Activated T-helper 1 cell treated with anti-CD3 and anti-CD28 coated beads, Interleukin-12 subunit alpha, Interleukin-12 subunit beta, Interleukin-2, Interleukin-4 antibody, amounts not matched to agents 30 ng/mL and 10 ng/mL and 1 ng/mL, durations not matched to agents 14 hours and 24 hours and 36 hours (primary cell): Measurements from ENCODE around the gene PAPLN. TPM values are rescaled to one million over a fixed set of nuclear protein-coding genes. Genes with fewer than 3 reads are reported as not detected.

Experiments used
- DNase-seq: peaks from one replicate; pipeline ENCODE4 v3.0.0; 2021; ENCODE audit warnings: low spot score
- H3K27ac Mint-ChIP-seq: one replicate; pipeline ENCODE4 v1.8.0; 2021; ENCODE audit warnings: mild to moderate bottlenecking, mixed read lengths
- H3K27me3 Mint-ChIP-seq: one replicate; pipeline ENCODE4 v1.8.0; 2022; ENCODE audit warnings: mild to moderate bottlenecking, moderate library complexity, mixed read lengths; ENCODE audit not compliant: insufficient read depth
- H3K36me3 Mint-ChIP-seq: one replicate; pipeline ENCODE4 v1.8.0; 2021; ENCODE audit warnings: low read depth, mixed read lengths
- H3K4me1 Mint-ChIP-seq: one replicate; pipeline ENCODE4 v1.8.0; 2021; ENCODE audit warnings: low read depth, mixed read lengths
- H3K4me3 Mint-ChIP-seq: one replicate; pipeline ENCODE4 v1.8.0; 2021; ENCODE audit warnings: mild to moderate bottlenecking, moderate library complexity, mixed read lengths
- H3K9me3 Mint-ChIP-seq: one replicate; pipeline ENCODE4 v1.8.0; 2021; ENCODE audit warnings: mixed read lengths
- intact Hi-C: fragments of 100-400 bp; cut with micrococcal nuclease; formaldehyde crosslinking; loops from one replicate; pipeline ENCODE4 v1.15.1; 2024
- total RNA-seq: library from RNA; stranded (reverse); gene quantifications from 2 replicates; pipeline ENCODE4 v1.2.3, GENCODE V29; 2022

Gene PAPLN
- total RNA-seq, 1 donor from 2014 or later: 0.96 TPM

DNA sequence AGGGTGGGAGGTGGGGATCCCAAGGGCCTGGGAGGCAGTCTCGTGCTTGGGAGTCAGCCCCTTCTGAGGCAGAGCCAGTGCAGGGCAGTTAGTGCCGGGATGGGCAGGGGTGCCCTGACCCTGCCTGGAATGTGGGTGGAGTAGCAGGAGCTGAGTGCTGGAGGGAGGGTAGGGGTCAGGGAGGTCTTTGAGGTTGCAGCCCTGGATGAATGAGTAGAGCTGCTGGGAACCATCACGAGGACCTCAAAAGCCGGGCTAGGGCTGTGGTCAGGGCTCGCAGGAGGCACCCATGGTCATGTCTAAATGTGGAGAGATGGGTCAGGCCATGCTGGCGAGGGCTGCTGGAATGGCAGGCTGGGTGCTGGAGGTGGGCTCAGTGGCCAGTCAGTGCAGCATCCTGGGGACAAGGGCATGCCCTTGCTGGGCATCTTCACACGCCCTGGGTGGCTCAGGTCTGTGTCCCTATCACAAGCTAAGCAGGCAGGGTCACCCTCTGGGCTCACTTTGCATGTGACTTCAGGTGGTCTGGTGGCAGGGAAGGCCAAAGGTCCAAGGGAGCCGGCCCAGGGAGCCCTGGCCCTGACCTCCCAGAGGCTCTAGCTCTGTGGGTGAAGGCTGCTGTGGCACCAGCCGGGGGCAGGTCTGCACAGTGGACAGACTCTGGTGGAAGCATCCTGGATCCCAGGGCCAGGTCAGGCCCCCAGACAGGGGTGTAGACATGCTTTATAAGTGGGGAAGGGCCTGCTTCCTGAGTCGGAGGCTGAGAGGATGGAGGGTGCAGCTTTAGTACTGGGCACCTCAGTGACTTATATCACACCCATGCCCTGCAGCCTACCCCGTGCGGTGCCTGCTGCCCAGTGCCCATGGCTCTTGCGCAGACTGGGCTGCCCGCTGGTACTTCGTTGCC lies 24.5 kb downstream of the PAPLN start:
- no peak for DNase-seq
- no peaks in the 10 kb centered on the region for H3K4me1 Mint-ChIP-seq
- H3K9me3 Mint-ChIP-seq: no peaks in the 10 kb centered on the region

DNA sequence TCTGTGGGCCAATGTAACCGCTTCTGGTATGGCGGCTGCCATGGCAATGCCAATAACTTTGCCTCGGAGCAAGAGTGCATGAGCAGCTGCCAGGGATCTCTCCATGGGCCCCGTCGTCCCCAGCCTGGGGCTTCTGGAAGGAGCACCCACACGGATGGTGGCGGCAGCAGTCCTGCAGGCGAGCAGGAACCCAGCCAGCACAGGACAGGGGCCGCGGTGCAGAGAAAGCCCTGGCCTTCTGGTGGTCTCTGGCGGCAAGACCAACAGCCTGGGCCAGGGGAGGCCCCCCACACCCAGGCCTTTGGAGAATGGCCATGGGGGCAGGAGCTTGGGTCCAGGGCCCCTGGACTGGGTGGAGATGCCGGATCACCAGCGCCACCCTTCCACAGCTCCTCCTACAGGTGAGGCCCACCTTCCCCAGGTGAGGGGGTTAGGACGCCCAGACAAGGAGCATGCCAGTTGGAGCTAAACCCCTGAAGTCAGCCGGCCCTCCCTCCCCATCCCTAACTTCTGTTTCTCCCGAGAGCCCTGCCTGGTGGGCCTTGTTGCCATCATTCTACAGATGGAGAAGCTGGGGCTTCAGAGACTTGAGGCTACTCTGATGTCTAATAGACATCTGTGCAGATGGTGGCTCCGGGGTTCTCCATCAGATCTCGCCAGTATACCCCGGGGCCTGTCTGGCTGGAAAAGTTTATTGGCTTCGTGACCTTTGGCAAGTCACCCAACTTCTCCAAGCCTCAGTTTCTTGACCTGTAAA lies 25.3 kb downstream of the PAPLN start:
- H3K27me3 Mint-ChIP-seq: peaks cover 1% of the 10 kb centered on the region
- H3K27ac Mint-ChIP-seq: no peak overlapping the region
- no peaks in the 10 kb centered on the region for H3K9me3 Mint-ChIP-seq
- intact Hi-C loops: no loop called here
- no peaks in the 10 kb centered on the region for H3K4me1 Mint-ChIP-seq
- no peaks in the 10 kb centered on the region for H3K36me3 Mint-ChIP-seq
- H3K4me3 Mint-ChIP-seq: no peak overlapping the region
- DNase-seq: no peak

More for the DNA sequence above, 24.5 kb downstream of the PAPLN start:
- peaks cover 1% of the 10 kb centered on the region for H3K27me3 Mint-ChIP-seq
- no peaks in the 10 kb centered on the region for H3K36me3 Mint-ChIP-seq
- H3K27ac Mint-ChIP-seq: no peak overlapping the region
- no peak overlapping the region for H3K4me3 Mint-ChIP-seq
- intact Hi-C loops: no loop called here

DNA sequence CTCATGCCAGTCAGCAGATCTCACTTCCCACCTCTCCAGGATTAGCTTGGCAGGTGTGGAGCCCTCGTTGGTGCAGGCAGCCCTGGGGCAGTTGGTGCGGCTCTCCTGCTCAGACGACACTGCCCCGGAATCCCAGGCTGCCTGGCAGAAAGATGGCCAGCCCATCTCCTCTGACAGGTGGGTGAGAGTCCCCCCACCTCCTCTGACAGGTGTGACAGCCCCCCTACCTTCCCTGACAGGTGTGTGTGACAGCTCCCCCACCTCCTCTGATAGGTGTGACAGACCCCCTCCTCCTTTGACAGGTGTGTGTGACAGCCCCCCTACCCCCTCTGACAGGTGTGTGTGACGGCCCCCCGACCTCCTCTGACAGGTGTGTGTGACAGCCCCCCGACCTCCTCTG lies 26.3 kb downstream of the PAPLN start:
- intact Hi-C loops: no loop called here
- H3K4me1 Mint-ChIP-seq: no peaks in the 10 kb centered on the region
- H3K27me3 Mint-ChIP-seq: peaks cover 1% of the 10 kb centered on the region
- H3K36me3 Mint-ChIP-seq: no peaks in the 10 kb centered on the region
- H3K4me3 Mint-ChIP-seq: no peak overlapping the region
- H3K27ac Mint-ChIP-seq: no peak overlapping the region
- DNase-seq: no peak
- H3K9me3 Mint-ChIP-seq: no peaks in the 10 kb centered on the region

DNA sequence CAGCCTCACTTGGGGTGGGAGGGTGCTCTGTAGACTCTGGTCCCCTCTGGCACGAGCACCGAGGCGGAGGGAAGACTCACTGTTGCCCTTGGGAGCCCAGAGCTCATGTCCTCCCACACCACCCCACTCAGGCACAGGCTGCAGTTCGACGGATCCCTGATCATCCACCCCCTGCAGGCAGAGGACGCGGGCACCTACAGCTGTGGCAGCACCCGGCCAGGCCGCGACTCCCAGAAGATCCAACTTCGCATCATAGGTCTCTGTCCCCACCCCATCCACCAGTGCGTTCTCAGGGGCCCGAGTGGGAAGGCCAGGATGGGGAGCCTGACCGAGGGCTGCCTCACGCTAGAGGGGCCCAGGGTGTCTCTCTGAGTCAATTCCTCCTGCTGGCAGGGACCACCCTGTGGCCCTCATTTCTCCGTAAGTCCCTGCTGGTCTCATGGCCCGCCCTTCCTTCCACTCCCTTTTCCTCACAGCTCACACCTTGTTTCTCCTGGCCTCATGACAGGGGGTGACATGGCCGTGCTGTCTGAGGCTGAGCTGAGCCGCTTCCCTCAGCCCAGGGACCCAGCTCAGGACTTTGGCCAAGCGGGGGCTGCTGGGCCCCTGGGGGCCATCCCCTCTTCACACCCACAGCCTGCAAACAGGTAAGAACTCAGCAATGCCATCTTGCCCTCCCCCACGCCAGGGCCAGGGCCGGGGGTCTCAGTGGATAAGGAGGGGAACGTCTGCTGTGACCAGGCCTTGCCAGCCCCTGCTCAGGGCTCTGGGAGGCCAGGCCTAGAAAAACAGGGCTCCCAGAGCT lies 27.0 kb downstream of the PAPLN start:
- Mint-ChIP-seq H3K9me3 (no peaks in the 10 kb centered on the region), H3K27me3 (peaks cover 1% of the 10 kb centered on the region)
- DNase-seq: no peak

DNA sequence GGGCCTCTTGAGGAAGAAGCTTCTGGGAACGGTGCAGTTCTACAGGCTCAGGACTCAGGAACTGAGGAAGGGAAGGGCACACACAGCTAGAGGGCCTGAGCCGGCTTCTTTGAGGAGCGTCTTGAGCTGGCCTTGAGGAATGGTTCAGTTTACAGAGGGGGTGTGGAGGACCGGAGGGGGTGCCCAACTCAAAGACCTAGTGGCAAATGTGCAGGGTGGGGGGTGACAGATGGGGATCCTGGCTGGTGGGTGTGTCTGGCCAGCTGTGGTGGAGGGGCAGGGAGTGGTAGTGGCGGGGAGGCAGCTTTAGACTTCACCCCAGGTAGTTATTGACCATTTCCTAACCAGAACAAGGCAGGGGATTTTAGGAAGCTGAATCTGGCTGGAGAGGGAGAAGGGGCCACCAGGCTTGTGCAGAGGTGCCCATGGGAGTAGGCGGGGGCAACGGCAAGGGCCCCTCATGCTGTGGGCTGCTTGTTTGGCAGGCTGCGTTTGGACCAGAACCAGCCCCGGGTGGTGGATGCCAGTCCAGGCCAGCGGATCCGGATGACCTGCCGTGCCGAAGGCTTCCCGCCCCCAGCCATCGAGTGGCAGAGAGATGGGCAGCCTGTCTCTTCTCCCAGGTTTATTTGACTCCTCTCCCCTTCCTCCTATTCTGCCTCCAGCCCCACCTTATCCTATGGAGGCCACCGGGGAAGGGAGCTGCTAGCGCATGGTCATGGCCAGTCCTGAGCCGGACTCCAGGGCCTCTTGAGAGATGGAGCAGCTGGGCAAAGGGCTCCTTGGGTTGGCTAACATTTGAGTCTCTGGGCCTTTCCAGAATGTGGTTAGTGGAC lies 27.8 kb downstream of the PAPLN start:
- intact Hi-C loops: no loop called here
- Mint-ChIP-seq H3K4me1 (peaks cover under 1% of the 10 kb centered on the region), H3K27ac (no peak overlapping the region), H3K36me3 (no peaks in the 10 kb centered on the region), H3K9me3 (no peaks in the 10 kb centered on the region), H3K27me3 (peaks cover 1% of the 10 kb centered on the region), H3K4me3 (no peak overlapping the region)
- no peak for DNase-seq

More for the DNA sequence above, 27.0 kb downstream of the PAPLN start:
- Mint-ChIP-seq H3K4me3 (no peak overlapping the region), H3K4me1 (no peaks in the 10 kb centered on the region), H3K27ac (no peak overlapping the region), H3K36me3 (no peaks in the 10 kb centered on the region)
- intact Hi-C loops: no loop called here

DNA sequence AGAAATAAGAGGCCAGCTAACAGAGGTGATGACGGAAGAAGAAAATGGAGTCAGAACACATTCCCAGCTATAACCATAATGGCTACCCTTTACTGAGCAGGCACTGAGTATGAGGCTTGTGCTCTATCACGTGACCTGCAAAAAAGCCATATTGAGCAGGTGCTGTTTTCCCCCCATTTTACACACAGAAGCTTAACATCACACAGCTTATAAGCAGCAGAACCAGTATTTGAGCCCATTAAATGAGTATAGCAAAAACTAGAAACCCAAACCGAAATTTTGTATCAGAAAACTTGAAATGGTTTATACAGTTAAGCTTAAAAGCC lies 28.4 kb downstream of the PAPLN start:
- no peak for DNase-seq
- H3K4me3 Mint-ChIP-seq: no peak overlapping the region
- H3K27me3 Mint-ChIP-seq: peaks cover 1% of the 10 kb centered on the region
- intact Hi-C loops: no loop called here
- H3K4me1 Mint-ChIP-seq: peaks cover 6% of the 10 kb centered on the region
- H3K36me3 Mint-ChIP-seq: no peaks in the 10 kb centered on the region
- no peaks in the 10 kb centered on the region for H3K9me3 Mint-ChIP-seq
- no peak overlapping the region for H3K27ac Mint-ChIP-seq

DNA sequence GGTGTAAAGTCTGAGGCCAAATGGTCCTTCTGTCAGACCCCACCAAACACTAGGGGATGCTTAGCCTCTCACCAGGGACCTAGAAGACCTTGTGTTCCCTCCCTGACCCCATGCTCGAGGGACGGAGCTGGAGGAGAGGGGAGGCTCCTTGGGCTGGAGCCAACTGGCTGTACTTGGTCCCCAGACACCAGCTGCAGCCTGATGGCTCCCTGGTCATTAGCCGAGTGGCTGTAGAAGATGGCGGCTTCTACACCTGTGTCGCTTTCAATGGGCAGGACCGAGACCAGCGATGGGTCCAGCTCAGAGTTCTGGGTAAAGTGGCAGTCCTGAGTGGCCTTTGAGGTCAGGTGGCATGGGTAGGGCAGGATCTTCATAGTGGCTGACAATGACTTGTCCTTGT lies 29.0 kb downstream of the PAPLN start:
- H3K27me3 Mint-ChIP-seq: peaks cover 1% of the 10 kb centered on the region
- DNase-seq: no peak
- intact Hi-C loops: no loop called here
- no peaks in the 10 kb centered on the region for H3K9me3 Mint-ChIP-seq
- H3K36me3 Mint-ChIP-seq: no peaks in the 10 kb centered on the region
- no peak overlapping the region for H3K27ac Mint-ChIP-seq
- peaks cover 9% of the 10 kb centered on the region for H3K4me1 Mint-ChIP-seq
- no peak overlapping the region for H3K4me3 Mint-ChIP-seq

DNA sequence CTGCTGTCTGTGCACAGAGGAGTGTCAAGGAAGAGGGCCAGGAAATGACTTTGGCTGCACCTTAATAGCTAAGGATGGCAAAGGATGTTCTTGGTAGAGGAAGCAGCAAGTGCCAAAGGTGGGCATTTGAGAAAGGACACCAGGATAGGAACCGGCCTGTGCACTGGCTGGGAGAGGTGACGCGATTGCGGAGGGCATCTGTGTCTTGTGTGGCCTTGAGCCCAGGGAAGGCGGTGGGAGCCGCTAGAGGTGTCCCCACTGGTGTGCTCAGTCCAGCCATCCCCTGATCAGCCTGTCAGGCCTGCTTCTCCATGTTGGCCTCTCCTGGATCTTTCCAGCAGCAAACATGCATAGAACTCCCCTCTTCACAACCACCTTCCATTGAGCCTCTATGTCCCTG lies 30.2 kb downstream of the PAPLN start:
- Mint-ChIP-seq H3K27ac (no peak overlapping the region), H3K4me1 (peaks cover 9% of the 10 kb centered on the region), H3K9me3 (no peaks in the 10 kb centered on the region), H3K4me3 (no peak overlapping the region), H3K27me3 (peaks cover 2% of the 10 kb centered on the region), H3K36me3 (peaks cover 2% of the 10 kb centered on the region)
- intact Hi-C loops: no loop called here
- DNase-seq: no peak

DNA sequence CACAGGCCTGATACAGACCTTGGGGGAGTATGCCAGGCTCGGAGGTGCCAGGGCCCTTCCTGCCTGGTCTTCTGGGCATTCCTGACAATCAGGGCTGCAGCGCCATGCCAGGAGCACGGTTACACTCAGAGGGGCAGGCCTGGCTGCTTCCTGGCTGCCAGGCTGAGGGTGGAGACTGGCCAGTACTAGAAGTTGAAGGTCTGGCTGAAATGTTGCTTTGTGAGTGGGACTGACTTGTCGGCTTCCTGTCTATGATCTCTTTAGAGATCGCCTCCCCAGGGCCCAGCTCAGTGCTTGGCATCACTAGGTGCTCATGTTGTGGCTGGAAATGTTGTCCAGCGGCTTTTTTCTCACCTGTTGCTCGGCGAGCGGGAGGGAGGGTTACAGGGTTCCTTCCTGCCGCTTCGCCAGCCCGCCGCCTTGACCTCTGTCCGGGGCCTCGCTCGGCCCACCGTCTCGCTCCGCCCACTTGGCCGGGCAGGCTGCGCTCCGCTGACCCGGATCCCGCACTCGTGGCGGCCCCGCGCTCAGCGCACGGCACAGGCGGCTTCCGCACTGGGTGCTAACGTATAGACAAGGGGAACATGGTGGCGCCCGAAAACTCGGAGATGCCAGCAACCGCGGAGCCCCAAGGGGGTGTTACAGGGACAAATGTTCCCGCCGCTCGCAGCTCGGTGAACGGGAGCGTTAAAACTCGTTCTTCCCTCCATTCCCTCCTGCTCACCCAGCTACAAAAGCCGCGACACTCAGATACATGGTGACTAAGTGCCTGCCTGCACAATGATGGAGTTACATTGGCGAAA lies 32.6 kb downstream of the PAPLN start:
- Mint-ChIP-seq H3K27me3 (peaks cover 2% of the 10 kb centered on the region), H3K4me3 (peak overlapping the region; percentile 20), H3K9me3 (no peaks in the 10 kb centered on the region), H3K36me3 (peaks cover 2% of the 10 kb centered on the region), H3K4me1 (peaks cover 9% of the 10 kb centered on the region), H3K27ac (no peak overlapping the region)
- no peak for DNase-seq
- intact Hi-C loops: no loop called here

DNA sequence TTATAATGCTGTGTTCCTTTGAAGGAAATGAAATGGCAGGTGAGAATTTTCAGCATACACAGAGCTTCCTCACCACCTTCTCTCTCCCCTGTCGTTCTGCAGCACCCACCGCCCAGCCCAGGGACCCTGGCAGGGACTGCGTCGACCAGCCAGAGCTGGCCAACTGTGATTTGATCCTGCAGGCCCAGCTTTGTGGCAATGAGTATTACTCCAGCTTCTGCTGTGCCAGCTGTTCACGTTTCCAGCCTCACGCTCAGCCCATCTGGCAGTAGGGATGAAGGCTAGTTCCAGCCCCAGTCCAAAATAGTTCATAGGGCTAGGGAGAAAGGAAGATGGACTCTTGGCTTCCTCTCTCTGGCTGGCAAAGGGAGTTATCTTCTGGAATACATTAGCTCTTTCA lies 35.1 kb downstream of the PAPLN start:
- no peak for DNase-seq
- Mint-ChIP-seq H3K27me3 (peaks cover 2% of the 10 kb centered on the region), H3K36me3 (peaks cover 15% of the 10 kb centered on the region), H3K27ac (no peak overlapping the region), H3K4me3 (no peak overlapping the region), H3K4me1 (peaks cover 9% of the 10 kb centered on the region), H3K9me3 (no peaks in the 10 kb centered on the region)
- intact Hi-C loops: no loop called here

DNA sequence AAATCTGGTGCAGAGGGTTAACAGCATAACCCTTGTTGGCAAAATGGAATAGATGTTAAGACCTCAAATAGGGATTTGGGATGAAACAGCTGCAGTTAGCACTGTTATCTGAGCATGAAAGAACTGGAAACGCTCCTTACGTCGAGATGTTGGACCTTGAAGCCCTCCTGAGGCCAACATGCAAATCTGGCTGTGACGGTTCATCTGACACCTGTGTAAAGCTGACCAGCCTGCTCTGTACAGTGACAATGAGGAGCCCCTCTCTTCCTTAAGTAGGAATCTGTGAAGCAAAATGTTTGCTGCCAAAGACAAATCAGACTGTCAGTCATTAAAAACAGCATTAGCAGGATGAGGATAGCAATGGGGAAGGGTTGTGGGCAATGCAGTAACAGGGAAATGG lies 36.5 kb downstream of the PAPLN start:
- Mint-ChIP-seq H3K27me3 (peaks cover 2% of the 10 kb centered on the region), H3K9me3 (no peaks in the 10 kb centered on the region), H3K4me1 (peaks cover 9% of the 10 kb centered on the region), H3K27ac (no peak overlapping the region), H3K36me3 (peaks cover 15% of the 10 kb centered on the region), H3K4me3 (no peak overlapping the region)
- intact Hi-C loops: no loop called here
- no peak for DNase-seq

DNA sequence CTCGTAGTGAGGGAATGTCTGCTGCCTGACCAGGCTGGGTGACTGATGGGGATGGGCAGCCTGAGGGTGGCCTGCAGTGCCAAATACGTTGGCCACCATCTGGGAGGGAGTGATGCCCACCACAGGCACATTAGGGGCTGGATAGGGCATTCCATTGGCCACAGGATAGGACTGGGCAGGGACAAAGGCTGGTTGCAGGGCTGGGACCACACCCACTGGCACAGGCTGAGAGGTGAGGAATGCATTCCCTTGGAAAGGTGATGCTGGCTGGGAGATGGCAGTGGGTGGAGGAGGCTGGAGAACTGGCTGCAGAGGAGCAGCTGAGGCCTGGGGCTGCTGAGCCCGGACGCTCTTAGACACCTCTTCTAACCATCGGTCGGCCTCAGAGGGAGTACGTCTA lies 39.5 kb downstream of the PAPLN start:
- peaks cover 31% of the 10 kb centered on the region for H3K36me3 Mint-ChIP-seq
- H3K4me3 Mint-ChIP-seq: no peak overlapping the region
- DNase-seq: no peak
- peaks cover 1% of the 10 kb centered on the region for H3K27me3 Mint-ChIP-seq
- intact Hi-C loops: no loop called here
- H3K4me1 Mint-ChIP-seq: peaks cover 2% of the 10 kb centered on the region
- no peaks in the 10 kb centered on the region for H3K9me3 Mint-ChIP-seq
- no peak overlapping the region for H3K27ac Mint-ChIP-seq
